DMS153 (cell line): Measurements from ENCODE around the gene ELF2.
"Not testable (repeated sequence)": the region's sequence is repeated elsewhere in the genome, so short reads cannot be mapped to it uniquely, and the experiment has no call there.

Source experiments
- DNase-seq: peaks from one replicate; lab custom pipeline; 2025; lab: John Stamatoyannopoulos, UW

The ELF2 gene

DNA sequence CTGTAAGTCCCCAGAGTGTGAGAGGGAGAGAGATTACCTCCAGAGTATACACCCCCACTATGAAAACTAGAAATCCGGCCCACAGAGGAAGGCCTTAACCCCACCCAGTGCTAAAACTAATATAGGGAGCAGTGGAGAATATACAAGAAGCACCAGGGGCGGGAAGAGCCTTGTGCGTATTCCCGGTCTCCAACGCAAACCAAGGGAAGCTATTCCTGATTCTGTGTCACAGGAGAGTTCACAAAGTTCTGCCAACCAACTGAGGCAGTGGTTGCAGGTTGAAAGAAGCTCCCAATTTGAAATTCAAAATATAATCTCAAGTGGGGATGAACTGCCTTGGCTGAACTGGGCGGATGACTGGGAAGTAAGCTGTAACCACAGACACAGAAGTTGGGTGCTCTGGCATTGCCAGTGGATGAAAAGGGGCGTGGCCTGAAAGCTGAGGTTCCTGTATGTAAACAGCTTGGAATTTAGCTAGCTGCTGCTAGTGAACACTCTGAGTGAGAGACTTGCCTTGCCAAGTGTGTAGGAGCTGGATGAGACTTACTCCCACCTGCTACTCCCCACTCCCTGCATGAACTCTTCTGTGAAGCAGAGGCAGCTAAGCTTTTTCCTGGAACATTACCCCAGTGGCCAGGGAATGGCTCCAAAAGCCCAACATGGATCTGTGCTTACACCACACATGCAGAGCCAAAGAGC is 32.7 kb downstream of the ELF2 start:
- no peak for DNase-seq

DNA sequence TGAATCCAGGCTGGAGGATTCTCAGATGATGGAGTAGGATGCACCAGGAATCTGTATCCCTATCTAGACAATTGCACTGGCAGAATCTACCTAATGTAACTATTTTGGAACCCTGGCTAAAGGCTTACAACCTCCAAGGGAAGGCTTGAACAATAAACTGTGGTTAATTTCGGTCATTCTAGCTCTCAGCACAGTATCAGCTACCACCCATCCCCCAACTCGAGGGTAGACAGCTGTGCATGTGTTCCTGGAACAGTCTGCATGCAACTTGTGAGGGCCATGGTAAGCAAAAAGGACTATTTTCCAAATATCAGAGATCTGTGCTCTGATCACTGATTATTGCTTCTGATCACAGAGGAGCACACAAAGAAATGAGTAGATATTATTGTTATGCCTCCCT is 34.0 kb downstream of the ELF2 start:
- DNase-seq: no peak

DNA sequence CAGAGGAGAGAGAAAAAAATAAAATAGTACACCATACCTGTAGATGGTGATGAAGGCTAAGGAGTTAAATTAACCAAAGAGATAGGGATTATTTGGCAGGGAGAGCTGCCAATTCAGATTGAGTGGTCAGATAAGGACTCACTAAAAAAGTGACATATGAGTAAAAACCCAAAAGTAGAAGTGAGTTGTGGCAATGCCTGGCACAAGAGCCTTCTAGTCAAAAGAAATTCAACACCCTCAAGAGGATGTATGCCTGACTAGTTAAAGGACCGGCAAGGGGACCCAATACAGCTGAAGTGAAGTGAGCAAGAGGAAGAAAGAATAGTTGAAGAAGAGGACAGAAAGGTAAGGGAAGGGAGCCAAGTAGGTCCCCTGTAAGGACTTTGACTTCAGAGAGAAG is 34.9 kb downstream of the ELF2 start:
- DNase-seq: no peak

DNA sequence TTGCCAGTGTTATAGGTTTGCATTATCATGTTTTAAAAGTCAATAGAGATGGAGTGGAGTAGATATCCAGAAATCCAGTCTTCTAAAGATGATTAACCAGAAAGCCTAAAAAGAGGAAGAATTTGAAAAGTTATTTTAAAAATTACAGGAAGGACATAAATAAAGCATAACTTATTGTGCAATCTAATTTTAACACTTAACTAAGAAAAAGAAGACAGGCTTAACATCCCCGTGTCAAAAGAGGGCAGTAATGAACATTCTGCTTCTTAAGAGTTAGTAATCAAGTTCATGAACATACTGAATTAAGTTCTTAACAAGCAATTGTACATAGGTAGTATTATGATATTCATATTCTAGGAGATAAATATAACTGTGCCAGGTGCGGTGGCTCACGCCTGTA is 39.3 kb downstream of the ELF2 start:
- no peak for DNase-seq

DNA sequence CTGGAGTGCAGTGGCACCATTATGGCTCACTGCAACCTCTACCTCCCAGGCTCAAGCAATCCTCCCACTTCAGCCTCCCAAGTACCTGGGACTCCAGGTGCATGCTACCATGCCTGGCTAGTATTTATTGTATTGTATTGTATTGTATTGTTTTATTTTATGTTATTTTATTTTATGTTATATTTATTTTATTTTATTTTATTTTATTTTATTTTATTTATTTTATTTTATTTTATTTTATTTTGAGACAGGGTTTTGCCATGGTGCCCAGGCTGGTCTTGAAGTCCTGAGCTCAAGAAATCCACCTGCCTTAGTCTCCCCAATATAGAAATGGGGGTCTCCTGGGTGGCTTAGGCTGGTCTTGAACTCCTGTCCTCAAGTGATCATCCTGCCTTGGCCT is 42.6 kb downstream of the ELF2 start:
- no peak for DNase-seq

DNA sequence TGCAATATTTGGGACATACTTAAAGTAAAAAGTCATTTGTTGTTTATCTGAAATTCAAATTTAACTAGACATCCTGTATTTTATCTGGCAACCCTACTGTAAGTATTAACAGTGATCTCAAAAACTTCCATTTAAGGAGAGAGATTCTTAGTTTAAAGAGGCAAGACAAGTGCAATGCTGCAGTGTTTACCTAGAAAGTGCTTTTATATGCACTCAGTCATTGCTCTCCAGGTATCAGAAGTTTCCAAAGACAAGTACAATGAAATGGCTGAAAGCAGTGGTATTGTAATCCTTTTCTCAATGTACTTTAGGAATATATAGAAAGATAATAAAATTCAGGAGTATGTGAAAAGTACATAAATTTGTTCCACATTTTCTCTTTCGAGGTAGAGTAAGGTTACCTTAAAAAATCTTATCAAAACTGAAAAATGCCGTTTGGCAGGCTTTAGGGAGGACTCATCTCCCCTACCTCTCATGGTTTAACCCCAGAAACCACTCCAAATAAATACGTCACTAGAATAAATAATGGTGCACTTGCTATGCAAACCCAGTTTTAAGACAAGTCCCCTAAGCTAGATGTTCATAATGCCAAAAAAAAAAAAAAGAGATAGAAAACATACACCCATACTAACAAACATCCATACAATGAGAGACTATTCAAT is 45.7 kb downstream of the ELF2 start:
- no peak for DNase-seq

DNA sequence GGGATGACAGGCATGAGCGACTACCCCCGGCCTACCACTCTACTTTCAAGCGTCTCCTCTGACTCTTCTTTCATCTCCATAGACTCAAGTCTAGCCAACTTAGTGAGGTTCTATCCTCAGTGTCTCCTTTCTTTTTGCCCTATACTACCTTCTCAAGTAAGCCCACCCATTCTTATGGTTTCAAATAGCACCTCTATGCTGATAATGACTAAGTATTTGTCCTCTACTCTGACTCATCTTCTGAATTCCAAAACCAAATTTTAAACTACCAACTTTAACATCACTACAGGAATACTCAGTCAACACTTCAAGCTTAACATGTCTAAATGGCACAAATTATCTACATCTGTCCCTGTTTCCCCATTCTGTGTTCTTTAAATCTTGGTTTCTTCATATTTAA is 47.8 kb downstream of the ELF2 start:
- no peak for DNase-seq

DNA sequence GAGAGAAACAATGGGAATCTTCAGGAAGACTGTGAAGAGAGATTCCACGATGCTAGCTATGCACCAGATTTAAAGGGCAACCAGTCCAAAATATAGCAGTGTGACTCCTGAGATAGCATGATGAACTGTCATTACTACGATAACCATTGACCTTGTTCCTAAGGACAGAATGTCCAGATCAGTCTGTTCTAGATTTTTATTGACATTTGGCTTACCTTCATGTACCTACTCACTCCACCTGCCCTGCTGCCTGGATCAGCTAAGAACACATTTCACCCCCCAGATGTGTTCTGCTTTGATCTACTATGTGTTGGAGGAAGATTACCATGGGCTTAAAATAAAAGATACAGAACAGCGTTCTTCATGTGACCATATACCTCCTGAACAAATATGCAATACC is 50.1 kb downstream of the ELF2 start:
- DNase-seq: no peak

DNA sequence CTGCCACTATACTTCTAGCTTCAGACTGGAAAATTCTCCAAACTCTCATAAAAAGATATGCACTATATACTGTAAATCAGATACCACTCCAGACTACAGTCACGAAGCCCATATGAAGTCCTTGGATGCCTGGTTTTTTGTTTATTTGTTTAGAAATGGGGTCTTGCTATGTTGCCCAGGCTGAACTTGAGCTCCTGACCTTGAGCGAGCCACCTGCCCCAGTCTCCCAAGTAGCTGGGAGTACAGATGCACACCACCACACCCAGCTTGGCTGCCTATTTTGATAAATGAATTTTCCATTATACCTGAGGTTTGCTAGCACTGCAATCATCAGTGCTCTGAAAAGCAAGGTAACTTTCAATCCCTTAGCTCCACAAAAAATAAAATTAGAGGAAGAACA is 53.1 kb downstream of the ELF2 start:
- no peak for DNase-seq

DNA sequence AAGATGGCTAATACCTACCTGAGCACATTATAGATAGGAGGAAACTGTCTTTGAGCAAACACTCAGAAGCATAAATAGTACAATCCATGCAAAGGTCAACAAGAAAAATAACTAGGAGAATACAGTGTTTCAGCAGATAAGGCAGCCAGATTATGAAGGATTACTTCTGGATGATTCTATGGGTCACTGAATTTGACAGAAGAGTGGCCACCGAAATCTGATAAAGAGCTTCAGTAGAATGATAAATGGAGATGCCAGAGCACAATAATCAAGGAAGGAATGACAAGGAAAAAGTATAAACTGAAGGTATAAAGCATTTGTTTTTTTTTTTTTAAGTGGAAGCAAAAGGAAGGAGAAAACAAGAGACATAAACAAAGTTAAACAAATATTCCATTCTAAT is 58.7 kb downstream of the ELF2 start:
- DNase-seq: no peak

DNA sequence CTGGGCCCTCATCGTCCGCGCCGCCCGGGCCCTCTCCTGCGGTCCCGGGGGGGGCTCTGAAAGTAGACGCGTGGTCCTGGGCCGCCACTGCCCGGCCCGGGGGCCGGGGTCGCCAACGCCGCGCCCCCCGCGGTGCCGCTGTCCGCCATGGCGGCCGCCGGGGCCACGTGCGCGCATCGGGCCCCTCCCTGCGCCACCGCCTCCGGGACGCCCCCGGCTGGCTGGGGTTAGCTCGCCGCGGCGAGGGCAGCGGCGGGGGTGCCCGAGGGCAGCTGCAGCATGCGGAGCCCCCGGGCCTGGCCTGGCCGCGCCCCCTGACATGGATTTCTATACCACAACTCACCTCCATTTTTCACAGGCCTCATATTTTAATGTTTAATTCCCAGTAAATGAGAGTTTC is 61.8 kb downstream of the ELF2 start:
- no peak for DNase-seq

DNA sequence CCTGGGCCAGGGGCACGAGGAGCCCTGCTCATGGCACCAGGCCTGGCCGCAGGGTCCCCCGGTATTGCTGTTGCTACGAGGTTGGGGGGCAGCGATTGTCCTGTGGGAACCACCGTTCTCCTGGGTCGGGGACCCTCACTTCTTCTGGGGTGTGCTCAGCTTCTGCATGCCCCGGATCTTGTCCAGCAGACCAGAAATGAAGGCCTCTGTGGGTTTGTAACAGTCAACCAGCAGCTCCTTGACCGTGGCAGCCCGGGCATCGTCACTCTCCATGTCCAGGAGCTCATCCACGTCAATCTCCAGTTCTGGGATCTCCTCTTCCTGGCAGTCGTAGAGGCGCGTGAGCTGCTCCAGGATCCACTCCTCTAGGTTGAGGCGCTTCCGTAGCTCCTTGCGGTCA is 62.2 kb downstream of the ELF2 start:
- not testable (repeated sequence) for DNase-seq

DNA sequence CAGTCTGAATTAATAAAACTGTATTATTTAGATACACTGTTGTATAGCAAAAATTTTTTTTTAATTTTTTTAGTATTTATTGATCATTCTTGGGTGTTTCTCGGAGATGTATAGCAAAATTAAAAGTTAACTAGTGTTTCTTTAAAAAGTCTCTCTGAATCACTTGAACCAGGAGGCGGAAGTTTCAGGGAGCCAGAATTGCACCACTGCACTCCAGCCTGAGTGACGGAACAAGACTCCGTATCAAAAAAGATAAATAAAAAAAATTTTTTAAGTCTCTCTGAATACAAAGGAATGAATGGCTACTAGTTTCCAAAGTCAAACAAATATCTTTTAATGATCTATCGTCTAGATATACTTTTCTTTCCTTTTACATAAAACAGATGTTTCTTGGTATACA is 64.4 kb downstream of the ELF2 start:
- DNase-seq: no peak

DNA sequence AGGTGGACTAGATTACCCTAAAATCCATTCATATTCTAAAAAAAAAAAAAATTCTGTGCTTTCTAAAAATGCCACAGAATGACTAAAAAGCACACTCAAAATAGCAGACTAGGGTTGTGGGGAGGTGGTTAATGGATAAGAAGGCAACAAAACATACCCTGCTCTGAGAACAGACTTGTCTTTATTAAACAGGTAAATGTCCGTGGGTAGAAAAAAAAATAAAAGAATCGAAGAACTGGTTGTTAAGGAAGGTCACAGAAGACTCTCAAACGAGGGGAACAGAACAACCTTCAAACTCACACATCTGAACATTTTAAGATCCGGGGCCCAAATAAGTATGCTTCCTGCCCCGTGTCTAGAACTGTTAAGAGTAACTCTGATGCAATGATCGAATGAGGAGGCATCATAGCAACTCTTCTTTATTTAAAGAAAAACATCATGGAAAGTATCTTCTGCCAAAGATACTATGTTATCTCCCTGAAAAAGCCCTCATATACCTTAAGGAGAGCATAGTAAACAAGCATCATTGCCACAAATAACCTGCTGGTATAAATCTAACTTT is 68.4 kb downstream of the ELF2 start:
- no peak for DNase-seq

DNA sequence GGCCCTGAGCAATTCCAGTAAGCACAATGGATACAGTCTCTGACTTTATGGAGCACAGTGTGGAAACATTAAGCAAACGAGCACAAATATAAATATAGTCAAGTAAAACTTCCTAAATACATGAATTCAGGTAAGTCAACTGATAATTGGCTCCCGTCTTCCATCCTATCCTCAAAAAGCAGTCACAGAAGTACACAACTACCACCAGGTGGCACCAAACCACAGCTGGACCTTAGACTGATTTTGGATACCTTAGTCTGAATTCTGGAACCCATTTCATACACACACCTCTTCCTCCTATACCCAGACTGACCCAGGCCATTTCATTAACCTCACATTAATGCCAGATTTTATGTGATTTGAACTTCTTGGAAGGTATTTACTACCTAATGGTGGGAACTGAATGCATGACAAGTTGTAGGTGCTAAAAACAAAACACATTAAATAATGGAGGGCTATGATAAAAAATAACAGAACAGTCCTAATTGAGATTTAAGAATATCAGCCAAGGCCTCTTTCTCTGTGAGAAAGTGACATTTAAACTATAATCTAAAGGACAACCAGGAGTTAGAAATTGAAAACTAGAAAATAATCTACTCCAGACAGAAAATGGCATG is 77.5 kb downstream of the ELF2 start:
- peak; percentile 70 for DNase-seq

DNA sequence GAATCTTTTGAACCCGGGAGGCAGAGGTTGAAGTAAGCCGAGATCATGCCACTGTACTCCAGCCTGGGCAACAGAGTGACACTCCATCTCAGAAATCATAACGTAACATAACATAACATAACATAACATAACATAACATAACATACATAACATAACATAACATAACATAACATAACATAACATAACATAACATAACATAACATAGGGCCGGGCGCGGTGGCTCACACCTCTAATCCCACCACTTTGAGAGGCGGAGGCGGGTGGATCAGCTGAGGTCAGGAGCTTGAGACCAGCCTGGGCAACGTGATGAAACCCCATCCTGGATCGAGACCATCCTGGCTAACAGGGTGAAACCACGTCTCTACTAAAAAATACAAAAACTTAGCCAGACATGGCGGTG is 84.7 kb downstream of the ELF2 start:
- no peak for DNase-seq

DNA sequence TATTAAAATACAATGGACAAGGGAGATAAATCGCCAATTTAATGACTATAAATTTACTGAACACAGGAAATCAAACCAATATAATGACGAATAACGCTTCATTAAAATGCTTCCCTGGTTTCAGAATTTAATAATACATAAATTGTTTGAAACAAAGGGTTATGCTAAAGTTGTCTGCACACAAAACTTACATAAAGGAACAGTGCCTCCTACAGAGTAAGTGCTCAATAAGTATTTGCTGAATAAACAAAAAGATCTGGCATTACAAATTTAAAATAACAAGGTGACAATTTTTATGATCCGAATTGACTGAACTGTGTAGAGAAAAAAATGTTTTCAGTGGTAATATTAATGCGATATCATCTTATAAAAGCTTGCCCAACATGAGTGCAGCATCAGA is 91.9 kb downstream of the ELF2 start:
- no peak for DNase-seq

DNA sequence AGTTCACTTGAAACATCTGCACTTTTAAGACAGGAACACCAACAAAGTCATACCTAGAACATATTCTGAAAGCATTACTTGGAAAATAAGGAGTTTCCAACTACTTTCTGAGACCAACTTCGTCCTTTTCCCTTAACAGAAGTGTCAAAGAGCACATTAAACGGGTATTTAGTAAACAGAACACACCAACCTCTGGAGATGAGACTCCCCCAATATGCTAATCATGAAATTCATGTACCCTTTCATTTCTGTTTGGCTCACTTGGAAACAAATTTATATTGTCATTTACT is 92.3 kb downstream of the ELF2 start:
- no peak for DNase-seq

DNA sequence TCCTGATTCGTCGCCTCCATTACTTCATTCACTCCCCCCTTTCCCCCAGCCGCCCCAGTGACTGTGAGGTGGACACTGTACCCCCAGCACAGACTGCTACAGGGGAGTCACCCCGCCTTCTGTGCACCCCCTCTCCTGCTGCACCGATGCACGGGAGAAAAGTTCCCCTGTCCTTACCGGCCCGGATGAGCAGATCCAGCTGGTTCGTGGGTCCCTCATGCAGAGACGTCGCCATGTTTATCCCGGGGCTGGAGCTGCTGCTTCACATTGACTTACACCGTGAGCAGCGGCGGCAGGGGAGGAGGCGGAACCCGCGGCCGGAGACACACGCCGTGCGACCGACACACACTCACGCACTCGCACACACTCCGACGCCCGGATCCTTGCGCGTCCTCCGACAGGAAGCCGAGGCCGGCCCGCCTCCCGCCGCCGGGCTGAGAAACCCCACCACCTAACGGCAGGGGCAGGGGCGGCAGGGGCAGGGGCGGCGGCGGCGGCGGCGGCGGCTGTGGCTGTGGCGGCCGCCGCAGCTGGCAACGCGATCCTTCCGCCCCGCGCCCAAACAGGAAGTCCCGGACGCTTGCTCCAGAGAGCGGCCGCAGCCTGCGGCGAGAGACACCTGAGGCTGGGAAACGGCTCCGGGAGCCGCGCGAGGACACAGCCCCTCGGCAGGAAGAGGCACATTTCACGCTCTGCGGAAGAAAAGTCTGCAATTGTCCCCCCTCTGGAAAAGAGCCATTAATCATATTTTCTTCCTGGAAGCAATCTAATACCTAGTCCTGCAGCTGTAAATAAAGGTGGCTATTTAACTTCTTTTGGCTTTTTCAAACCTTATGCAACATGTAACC is 92.8 kb downstream of the ELF2 start:
- peak; percentile 90 for DNase-seq

DNA sequence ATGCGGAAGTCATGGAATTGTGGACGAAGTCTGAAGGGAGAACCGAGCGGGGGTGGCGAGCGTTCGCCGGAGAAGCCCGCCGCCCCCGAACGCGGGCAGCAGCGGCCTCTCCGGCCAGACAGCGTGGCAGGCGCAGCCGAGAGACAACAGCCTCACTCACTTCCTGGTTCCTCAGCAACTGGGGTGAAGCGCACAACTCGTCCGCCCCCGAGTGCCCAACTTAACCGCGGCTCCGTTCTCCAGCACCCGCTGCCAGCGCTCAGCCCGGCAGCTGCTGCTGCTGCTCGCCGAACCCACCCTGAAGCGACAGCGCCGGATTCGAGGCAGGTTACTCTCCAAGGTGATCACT is 93.4 kb downstream of the ELF2 start:
- DNase-seq: peak; percentile 62

DNA sequence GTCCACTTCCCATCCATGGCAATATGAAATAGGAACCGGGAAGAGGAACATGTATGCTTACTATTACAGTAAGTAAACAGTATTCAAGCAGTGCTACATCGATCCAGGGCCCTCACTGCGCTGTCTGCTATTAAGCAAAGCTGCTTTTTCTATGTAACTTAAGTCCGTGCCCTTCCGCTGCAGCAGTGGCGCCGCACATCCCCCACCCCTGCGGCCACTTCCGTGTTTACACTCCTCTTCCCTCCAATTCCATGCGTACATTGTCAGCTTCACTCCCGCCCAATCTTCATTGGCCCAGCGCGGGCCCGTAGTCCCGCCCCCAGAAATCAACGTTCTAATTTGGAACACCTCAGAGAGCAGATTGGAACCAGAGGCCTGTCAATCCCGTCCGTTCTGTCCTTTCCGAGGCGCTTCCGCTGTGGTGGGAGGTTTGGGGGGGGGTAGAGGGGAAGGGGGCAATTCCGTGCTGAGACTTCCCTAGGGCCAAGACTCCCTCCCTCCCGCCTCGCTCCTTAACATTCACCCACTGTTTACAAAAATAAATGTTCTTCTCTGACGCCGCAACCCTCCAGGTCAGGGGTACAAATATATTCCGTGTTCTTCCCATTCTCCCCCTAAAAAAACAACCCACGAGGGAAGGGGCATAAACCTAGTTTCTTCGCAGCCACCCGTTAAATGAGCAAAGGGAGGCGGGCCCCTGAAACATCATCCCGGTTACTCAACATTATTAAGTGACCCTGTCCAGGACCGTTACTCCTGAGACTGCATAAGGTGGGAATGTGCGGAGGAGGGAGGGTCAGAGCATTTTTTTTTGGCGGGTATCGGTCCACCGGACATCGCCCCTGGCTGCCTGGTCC is 94.0 kb downstream of the ELF2 start:
- DNase-seq: peak; percentile 99

DNA sequence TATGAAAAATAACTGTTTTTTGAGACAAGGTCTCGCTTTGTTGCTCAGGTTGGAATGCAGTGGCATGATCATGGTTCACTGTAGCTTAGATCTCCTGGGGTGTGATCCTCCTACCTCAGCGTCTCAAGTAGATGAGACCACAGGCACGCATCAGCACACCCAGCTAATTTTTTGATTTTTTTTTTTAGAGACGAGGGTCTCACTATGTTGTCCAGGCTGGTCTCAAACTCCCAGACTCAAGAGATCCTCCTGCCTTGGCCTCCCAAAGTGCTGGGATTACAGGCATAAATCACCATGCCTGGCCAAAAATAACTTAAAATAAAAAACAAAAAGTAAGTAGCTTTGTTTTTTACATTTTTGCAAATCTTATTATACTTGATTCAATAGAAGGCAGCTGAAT is 98.1 kb downstream of the ELF2 start:
- DNase-seq: no peak
